Right renal cortex interstitium (tissue), 3 donors: ENCODE data around the gene TIMM17A. TPM values are rescaled to one million over a fixed set of nuclear protein-coding genes. Genes with fewer than 3 reads are reported as not detected.
"Not testable (repeated sequence)": the region's sequence is repeated elsewhere in the genome, so short reads cannot be mapped to it uniquely, and the experiment has no call there.

Source experiments
- DNase-seq, 3 donors: peaks; one replicate each; pipeline ENCODE4 v3.0.0-alpha.2; 2013; ENCODE audit warnings: low read depth in 3 of 3, low spot score in 2 of 3
- polyA plus RNA-seq, 3 donors: library from polyadenylated mRNA; unstranded; fragments of 120-200 nt; gene quantifications; one replicate each; pipeline ENCODE4 v1.2.1, GENCODE V29; 2013; ENCODE audit not compliant: insufficient read length in 3 of 3

The TIMM17A gene
- polyA plus RNA-seq, 3 donors, result 66.6 to 70.6 (median 69.5) TPM

- DNase-seq, result no peak
These were observed 15.7 kb upstream of the TIMM17A start for GRCh38 chr1:201939574-201939973.

GRCh38 chr1:201940316-201940715, 15.0 kb upstream of the TIMM17A start:
- not testable (repeated sequence) for DNase-seq

DNA sequence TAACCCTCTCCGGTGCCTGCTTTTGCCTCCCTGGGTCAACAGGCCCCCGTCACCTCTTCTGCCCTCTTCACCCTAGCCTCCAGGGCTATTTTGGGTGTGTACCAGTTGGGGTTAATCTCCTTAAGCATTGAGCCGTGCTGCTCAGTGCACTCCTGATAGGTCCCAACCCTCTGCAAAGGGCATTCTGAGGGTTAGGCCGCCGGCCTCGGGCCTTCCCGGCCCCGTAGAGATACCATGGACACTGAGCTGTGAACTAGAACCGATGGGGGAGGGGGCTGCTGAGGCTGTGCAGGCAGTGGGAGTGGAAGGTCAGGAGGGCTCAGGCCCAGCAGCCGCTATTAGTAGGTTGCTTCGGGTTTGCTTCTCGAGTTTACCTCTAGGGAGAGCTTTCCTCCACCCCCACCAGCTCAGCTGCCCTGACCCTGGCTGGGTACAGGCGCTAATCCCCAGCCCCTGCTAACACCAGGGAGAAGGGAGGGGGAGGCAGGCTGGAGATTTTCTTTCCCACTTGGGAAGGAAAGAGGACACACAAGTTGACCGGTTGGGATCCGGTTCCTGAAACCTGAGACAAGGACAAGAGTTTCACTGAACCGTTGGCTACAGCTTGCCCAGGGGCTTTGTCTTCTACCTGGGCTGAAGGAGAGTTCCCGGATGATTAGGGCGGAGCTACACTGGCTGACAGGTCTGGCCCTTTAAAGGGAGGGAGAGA, 13.7 kb upstream of the TIMM17A start:
- peak in 1 of 3 donors; percentile 56 for DNase-seq

- no peak for DNase-seq
These were observed 13.2 kb upstream of the TIMM17A start for GRCh38 chr1:201942129-201942495.

- DNase-seq, result no peak
These were observed 11.3 kb upstream of the TIMM17A start for GRCh38 chr1:201944002-201944401.

GRCh38 chr1:201944639-201945038, 10.7 kb upstream of the TIMM17A start:
- no peak for DNase-seq

- DNase-seq, result no peak
These were observed 10.1 kb upstream of the TIMM17A start for GRCh38 chr1:201945157-201945556.

DNA sequence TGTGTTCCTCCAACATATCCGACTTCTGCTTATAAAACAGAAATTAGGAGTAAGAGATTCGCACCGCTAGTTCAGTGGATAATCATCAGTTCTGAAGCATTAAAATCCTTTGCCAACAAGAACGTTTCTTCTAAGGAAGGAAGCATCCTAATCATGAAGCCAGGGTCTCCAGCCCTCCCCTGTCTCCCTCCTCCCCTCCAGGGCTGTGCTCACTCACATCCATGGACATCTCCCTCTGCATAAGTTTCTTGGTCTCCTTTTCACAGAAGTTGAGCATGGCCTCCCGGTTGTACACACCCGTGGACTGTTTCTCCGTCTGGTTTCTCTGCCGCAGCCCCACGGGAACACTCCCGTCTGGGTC, 9.5 kb upstream of the TIMM17A start:
- no peak for DNase-seq

DNA sequence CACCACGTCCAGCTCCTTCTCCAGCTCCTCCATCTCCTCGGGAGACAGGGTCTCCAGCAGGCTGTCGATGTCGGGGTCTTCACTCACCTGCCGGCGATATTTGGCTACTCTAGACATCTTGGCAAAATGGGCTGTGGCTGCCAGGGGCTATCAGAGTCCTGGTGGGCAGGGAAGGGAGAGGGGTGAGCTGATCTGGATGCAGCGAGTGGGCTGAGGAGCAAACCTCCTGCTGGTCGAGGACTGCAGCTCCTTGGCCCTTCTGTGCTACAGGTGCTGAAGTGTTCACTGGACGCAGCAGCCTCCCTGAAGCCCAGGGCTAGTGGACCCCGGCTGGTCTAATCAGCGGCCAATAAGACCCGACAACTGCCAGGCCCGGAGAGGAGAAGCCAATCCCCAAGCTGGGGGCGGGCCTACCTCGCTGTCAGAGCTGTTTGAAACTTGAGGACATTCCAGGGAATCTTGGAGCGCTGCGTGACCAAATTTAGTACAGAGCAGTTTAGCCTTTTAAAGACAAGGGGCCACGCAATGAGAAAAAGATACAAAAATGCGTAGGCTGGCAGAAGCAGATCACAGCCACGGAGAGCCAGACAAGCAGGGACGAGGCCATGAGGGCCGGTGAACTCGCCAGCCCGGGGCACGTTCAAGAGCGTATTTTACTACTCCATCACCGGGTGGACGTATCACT, 8.9 kb upstream of the TIMM17A start, which contains the start of gene LMOD1:
Gene LMOD1, minus strand, starts transcription at position 325 of the 685 bp plus-strand sequence. Its CDS starts 208 bp downstream, at position 117.
- DNase-seq, result peak in 2 of 3 donors; percentile 75 to 85

DNA sequence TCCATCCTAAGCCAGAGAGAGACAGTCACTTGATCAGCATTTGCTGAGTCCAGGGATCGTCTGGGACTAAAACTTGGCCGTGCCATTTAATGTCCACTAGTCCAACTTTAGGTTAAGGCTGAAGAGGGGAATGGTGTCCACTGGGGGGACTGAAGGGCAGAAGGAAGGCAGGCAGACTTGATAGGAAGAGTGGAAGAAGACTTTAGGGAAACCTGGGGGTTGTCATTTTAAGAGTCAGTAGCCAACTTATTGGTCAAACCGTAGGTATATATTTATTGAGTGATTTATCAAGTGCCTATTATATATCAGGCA, 7.7 kb upstream of the TIMM17A start:
- DNase-seq, result no peak

DNA sequence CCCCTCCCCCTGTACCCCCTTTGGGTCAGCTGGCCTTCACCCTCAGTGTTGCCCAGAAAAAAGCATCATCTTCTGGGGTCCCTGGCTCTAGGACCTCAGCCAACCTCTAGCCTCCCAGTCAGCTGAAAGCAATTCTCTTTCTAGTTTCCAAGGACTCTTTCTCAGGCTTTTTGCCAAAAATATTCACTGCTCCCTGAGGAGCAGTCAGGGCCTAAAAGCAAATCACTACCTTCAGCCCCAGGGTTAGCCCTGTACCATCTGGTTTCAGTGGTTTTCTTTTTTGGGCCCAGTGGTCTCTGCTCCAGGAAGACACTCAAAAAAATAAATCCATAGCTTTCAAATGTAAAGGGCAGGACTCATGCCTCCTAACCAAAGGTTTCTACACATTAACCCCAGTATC, 5.8 kb upstream of the TIMM17A start:
- no peak for DNase-seq

DNA sequence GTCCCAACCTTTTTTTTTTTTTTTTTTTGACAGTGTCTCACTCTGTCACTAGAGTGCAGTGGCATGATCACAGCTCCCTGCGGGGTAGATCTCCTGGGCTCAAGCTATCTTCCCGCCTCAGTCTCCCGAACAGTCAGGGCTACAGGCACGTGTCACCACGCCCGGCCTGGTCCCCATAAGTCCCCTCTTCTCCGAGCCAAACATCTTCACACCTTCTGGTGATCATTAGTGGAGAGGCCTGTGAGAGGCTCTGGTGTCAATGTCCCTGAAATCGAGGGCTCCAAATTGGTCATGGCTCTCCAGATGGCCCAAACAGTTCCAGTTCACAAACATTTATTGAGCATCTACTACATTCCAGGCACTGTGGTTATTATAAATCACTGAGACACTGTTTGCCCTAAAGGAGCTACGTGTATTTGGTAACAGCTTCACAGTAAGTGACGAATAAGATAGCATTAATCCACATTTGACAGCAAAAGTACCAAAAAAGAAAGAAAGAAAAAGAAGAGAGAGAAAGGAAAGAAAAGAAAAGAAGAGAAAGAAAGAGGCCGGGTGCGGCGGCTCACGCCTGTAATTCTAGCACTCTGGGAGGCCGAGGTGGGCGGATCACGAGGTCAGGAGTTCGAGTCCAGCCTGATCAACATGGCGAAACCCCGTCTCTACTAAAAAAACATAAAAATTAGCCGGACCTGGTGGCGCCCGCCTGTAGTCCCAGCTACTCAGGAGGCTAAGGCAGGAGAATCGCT, 867 bp upstream of the TIMM17A start:
- no peak for DNase-seq

DNA sequence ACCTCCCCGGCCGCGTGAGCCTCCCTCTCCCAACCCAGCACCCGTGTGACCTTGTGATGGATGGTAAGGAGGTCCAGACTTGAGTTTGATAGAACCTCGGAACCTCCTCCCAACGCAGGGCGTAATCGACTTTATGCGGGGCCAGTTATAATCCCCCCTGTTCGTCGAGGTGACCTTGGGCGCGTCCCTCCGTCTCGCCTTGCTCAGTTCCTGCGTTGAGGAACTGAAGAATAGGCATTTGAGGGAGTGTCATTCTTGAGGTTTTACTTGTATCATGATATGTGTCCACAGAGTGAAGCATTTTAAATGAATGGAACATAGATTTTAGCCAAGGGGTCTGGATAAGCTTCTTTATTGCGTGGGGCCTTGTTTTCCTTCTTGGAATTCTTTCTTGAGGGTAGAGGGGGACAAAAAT, 433 bp downstream of the TIMM17A start:
- DNase-seq, result no peak

DNA sequence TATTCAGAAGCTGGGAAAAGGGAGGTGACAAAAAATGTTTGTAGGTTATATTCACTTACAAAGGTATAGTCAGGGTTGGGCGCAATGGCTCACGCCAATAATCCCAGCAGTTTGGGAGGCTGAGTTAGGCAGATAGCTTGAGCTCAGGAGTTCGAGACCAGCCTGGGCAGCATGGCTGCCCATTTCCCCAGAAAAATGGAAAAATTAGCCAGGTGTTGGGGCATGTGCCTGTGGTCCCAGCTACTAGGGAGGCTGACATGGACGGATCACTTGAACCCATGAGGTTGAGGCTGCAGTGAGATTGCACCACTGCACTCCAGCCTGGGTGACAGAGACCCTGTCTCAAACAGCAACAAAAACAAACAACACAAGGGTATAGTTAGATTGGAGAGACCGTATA, 3.0 kb downstream of the TIMM17A start:
- no peak for DNase-seq

GRCh38 chr1:201962382-201962781, 7.1 kb downstream of the TIMM17A start:
- not testable (repeated sequence) for DNase-seq

- DNase-seq, result no peak
These were observed 9.0 kb downstream of the TIMM17A start for GRCh38 chr1:201964261-201964660.

- DNase-seq, result no peak
These were observed 10.9 kb downstream of the TIMM17A start for GRCh38 chr1:201966171-201966570.

GRCh38 chr1:201968202-201968925, 13.1 kb downstream of the TIMM17A start:
- no peak for DNase-seq

DNA sequence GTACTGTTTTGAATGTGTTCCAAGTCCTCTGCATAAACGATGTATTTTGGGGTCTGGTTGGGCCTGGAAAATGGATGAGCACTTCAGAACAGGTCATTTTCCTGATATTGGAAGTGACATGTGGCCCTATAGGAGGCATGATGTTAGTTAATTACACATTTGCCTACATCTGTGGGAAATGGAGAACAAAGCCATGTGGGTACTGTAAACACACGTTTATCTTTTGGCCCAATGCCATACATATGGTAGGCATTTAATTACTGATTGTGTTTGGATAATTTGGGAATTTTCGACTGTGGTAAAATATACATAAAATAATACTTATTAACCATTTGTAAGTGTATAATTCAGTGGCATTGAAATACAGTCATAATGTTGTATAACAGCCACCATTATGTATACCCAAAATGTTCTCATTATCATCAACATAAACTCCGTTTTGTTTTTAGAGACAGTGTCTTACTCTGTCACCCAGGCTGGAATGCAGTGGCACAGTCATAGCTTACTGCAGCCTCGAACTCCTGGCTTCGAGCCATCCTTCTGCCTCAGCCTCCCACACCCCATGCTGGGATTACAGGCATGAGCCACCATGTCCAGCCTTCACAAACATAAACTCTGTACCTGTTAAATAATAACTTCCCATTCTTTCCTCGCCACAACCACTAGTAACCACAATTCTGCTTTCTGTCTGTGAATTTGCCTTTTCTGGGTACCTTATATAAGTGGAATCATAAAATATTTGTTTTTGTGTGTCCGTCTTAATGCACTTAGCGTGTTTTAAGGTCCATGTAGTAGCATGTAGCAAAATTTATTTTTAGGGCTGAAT, 15.2 kb downstream of the TIMM17A start:
- DNase-seq, result no peak

GRCh38 chr1:201982082-201982622, 26.8 kb downstream of the TIMM17A start:
- DNase-seq, result peak in 2 of 3 donors; percentile 41 to 47
